Activated CD4-positive, alpha-beta T cell treated with anti-CD3 and anti-CD28 coated beads, Interleukin-2, amount 50 U/mL, for 1 hour (primary cell): Measurements from ENCODE around the gene PGM2.
"Not testable (repeated sequence)": the region's sequence is repeated elsewhere in the genome, so short reads cannot be mapped to it uniquely, and the experiment has no call there.

Source experiments
- DNase-seq: peaks from one replicate; pipeline ENCODE4 v3.0.0-alpha.2; 2020

PGM2 gene

GRCh38 chr4:37820458-37820857 is 6.0 kb upstream of the PGM2 start:
- not testable (repeated sequence) for DNase-seq

DNA sequence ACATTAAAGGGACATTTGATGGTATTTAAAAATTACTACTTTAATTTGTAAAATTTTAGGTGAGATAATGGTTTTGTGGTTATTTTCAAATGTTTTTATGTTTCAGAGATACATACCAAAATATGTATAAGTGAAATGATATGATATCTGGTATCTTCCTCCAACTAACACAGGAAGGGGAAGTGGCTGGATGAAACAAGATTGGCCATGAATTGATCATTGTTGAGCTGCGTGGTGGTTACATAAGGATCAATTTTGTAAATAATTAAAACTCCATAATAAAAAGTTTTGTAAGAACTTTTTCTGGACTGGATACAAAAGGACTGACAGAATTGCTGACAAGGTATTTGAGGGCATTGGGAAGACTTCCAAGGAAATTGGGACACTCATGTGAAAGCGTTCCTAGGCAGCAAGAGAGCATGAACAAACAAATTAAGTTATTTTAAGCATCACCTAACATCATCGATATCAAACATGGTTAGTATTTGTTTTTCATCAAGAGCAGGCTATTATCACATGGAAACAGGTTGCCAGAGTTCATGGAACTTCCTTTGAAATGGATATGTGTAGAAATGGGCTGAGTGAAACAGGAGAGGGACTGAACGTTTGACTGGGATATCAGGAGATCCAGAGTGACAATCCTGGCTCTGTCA is 4.4 kb upstream of the PGM2 start:
- DNase-seq = no peak

- DNase-seq = not testable (repeated sequence)
Measured at GRCh38 chr4:37825501-37825900, 985 bp upstream of the PGM2 start.

- no peak for DNase-seq
Measured at GRCh38 chr4:37825968-37826294, 555 bp upstream of the PGM2 start.

- no peak for DNase-seq
Measured at GRCh38 chr4:37827030-37827685, 672 bp downstream of the PGM2 start.

GRCh38 chr4:37827802-37828321 is 1.4 kb downstream of the PGM2 start:
- no peak for DNase-seq

- no peak for DNase-seq
Measured at GRCh38 chr4:37828843-37829242, 2.4 kb downstream of the PGM2 start.

DNA sequence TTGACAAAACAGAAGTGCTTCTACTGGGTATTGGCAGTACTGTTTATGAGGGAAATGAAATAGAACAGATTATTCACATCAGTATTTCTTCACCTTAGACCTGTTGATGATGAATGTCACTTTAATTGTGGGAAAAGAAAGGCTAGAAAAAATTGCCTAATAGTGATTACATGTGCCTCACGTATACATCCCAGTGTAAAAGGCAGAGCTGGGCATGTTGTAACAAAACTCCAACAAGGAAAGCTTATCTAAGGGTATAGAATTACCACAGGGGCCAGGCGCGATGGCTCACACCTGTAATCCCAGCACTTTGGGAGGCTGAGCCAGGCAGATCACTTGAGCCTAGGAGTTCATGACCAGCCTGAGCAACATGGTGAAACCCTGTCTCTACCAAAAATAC is 4.2 kb downstream of the PGM2 start:
- DNase-seq = no peak

- no peak for DNase-seq
Measured at GRCh38 chr4:37835031-37835430, 8.5 kb downstream of the PGM2 start.

GRCh38 chr4:37835806-37836205 is 9.3 kb downstream of the PGM2 start:
- no peak for DNase-seq

- DNase-seq = no peak
Measured at GRCh38 chr4:37836274-37836673, 9.8 kb downstream of the PGM2 start.

GRCh38 chr4:37836838-37837440 is 10.5 kb downstream of the PGM2 start:
- no peak for DNase-seq

DNA sequence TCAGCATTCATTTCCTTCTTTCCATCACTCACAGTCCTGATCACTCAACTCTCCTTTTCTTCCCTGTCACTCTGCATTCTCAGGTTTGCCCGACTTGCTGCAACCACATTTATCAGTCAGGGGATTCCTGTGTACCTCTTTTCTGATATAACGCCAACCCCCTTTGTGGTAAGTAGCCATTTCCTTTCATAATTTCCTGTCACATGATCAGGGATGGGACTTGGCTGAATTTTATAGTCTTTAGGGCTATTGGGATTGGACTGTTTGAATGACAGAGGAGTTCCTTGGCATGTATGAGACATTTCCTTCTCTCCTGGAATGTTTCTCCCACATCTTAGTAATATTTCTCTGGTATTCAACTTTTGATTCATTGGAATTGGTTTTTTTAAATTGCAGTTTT is 11.0 kb downstream of the PGM2 start:
- no peak for DNase-seq

GRCh38 chr4:37839426-37839825 is 12.9 kb downstream of the PGM2 start:
- DNase-seq = no peak

DNA sequence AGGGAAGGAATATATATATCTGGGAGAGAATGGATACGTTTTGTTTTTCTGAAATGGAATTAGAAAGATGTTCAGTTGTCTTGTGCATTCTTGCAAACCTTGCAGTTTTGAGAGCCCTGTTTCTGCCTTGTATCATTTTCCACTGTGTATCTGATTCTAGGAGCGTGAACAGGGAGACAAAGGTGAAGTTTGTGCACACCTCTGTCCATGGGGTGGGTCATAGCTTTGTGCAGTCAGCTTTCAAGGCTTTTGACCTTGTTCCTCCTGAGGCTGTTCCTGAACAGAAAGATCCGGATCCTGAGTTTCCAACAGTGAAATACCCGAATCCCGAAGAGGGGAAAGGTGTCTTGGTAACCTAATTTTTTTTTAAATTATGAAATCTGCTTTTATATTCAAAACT is 17.7 kb downstream of the PGM2 start:
- no peak for DNase-seq

DNA sequence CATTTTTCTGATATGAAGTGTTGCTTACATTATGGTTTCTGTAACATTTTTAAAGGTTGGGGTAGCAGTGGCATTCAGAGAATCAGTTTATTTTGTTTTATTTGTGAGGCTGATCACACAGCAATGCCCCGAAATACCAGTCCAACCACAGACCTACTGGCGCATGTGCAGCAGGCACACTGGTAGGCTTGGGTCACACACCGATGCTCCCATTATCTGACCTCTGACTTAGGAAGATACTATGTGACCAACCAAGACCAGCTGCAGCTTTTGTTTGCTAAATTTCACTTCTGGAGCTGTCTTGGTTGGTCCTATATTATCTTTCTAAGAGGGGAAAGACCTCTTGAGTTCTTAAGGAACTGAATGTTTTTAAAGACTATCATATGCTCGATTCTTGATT is 18.7 kb downstream of the PGM2 start:
- no peak for DNase-seq

- no peak for DNase-seq
Measured at GRCh38 chr4:37847311-37847884, 20.9 kb downstream of the PGM2 start.

DNA sequence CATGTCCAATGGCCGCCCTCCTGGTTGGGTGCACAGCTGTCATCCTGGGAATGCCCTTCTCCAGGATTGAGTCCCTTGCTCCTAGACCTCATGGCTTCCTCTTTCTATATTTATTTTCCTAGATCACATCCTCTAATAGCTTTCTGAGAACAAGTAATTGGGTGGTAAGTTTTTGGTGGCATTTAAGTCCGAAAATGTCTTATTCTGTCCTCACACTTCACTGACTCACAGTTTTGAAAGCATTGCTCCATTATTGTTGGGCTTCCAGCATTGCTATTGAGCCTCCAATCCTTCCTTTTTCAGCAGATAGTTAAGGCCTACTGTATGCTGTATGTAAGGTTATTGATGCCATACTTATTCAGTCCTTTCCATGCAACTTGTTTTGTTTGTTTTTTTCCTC is 25.9 kb downstream of the PGM2 start:
- no peak for DNase-seq

DNA sequence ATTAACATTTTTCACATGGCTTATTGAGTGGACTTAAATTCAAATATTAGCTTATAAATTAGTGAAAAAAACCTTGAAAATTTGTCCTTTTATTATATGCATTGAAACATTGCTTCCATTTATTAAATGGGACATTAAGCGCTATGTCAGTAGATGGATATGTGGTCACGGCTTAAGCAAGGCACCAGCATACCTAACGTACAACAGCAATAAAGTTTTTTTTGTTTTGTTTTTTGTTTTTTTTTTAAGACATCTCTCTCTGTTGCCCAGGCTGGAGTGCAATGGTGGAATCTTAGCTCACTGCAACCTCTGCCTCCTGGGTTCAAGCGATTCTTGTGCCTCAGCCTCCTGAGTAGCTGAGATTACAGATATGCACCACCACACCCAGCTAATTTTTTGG is 31.6 kb downstream of the PGM2 start:
- no peak for DNase-seq

DNA sequence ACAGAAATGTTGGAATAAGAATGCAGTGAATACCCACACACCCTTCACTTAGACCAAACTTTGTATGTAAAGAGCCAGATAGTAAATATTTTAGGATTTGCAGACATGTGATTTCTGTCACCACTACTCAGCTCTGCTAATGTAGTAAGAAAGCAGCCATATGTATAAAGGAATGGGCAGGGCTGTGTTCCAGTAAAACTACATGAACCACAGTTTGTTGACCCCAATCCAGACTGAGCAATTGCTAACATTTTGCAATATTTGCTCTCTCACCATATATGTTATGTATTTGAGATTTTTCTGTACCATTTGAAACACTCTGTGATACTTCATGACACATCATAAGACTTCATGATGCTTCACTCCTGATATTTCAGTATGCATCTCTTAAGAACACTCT is 32.4 kb downstream of the PGM2 start:
- no peak for DNase-seq

DNA sequence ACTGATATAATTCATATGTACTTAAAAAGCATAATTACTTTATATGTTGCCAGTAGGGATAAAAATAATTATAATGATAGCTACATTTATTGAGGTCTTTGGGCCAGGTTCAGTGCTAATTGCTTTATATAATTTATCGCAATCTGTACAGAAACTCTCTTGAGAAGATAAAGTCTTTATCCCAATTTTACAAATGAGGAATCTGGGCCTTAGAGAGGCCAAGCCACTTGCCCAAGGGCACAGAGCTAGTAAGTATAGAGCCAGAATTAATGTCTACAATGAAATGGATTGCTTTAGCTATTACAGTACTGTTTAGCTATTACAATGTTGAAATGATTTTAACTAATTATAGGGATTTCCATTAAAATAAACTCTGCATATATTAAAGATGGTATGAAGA is 33.8 kb downstream of the PGM2 start:
- no peak for DNase-seq

GRCh38 chr4:37862961-37863360 is 36.5 kb downstream of the PGM2 start:
- DNase-seq = no peak

DNA sequence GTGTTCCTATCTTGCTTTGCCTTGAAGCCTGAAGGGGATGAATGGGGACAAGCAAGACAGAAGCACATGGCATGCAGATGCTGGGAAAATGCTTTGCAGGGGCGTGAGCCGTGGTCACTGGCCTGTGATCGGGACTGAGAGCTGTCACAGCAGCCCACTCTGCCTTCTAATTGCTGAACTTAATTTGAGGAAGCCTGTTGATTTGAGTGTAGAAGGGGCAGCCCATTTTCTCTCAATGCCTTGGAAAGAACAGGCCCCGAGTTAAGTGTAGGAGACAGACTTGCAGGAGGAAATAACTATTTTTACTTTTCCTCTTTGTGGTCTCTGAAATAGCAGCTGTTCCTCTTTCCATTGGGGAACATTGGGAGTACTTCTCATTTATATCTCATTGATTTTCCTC is 38.3 kb downstream of the PGM2 start:
- no peak for DNase-seq

DNA sequence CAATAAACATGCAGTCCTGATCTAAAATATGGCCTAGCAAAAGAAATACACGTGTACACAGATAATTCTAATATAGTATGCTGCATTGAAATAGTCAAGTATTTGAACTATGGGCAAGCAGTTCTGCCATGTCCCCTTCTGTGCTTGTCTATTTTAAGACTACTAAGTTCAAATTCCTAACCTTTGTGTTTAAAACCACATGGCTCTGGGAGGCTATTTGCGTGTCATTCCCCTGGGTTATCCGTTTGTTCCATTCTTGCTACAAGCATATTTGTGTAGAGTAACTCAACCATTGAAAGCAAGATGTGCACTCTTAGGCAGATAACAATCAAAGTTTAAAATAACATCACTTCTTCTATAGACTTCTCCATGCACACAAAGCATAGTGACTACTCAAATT is 39.0 kb downstream of the PGM2 start:
- no peak for DNase-seq
